Upper lobe of left lung (tissue), 4 donors: ENCODE data around the gene PID1.

Experiments
- EP300 ChIP-seq, 4 donors: sonication (generic); formaldehyde crosslinking; IDR thresholded peaks; one replicate each; pipeline ENCODE4 v1.5.1; 2017; ENCODE audit warnings: antibody characterized with exemption in 4 of 4, control low read depth in 2 of 4
- POLR2A ChIP-seq, 4 donors: fragments of 450-650 bp; IDR thresholded peaks; one replicate each; pipeline ENCODE4 v1.5.1; 2016 to 2017; ENCODE audit warnings: antibody characterized with exemption in 4 of 4, mild to moderate bottlenecking in 2 of 4
- POLR2AphosphoS5 ChIP-seq, 2 donors: sonication (generic); formaldehyde crosslinking; IDR thresholded peaks; one replicate each; pipeline ENCODE4 v1.5.1; 2017; ENCODE audit warnings: antibody characterized with exemption in 2 of 2
- TF ChIP-seq, protein P1 (sequence below), 6 experiments: fragments of 450-650 bp in 4 of 6; fragments of 200-600 bp in 2 of 6; sonication (generic) in 2 of 6; IDR thresholded peaks; one replicate each; pipeline ENCODE4 v1.5.1; 2016 to 2019; ENCODE audit warnings: antibody characterized with exemption in 6 of 6

DNA sequence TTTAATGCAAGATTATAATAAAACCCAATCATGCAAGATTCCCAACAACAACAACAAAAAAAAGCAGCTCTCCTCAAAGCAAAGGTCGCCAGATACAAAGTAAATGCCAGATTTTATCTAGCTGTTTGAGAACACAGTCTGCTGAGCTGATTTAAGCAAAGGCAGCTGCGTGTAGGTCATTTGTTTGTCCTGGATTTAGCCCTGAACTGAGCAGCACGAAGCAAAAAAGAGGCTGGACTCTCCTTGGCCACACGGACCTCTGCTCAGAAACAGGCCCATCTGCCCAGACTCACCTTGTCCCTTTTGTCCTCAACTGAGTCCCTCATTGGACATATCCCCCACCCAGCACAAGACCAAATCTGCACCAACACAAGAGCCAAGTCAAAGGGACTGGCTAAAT lies 91.5 kb downstream of the PID1 start:
- TF ChIP-seq, protein P1, sequence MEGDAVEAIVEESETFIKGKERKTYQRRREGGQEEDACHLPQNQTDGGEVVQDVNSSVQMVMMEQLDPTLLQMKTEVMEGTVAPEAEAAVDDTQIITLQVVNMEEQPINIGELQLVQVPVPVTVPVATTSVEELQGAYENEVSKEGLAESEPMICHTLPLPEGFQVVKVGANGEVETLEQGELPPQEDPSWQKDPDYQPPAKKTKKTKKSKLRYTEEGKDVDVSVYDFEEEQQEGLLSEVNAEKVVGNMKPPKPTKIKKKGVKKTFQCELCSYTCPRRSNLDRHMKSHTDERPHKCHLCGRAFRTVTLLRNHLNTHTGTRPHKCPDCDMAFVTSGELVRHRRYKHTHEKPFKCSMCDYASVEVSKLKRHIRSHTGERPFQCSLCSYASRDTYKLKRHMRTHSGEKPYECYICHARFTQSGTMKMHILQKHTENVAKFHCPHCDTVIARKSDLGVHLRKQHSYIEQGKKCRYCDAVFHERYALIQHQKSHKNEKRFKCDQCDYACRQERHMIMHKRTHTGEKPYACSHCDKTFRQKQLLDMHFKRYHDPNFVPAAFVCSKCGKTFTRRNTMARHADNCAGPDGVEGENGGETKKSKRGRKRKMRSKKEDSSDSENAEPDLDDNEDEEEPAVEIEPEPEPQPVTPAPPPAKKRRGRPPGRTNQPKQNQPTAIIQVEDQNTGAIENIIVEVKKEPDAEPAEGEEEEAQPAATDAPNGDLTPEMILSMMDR (IDR thresholded peaks at IDR 0.05): no peak
- no peak for TF ChIP-seq POLR2AphosphoS5 (IDR thresholded peaks at IDR 0.05)
- no peak for TF ChIP-seq EP300 (IDR thresholded peaks at IDR 0.05)
- no peak for TF ChIP-seq POLR2A (IDR thresholded peaks at IDR 0.05)
